Stimulated activated CD4-positive, alpha-beta T cell treated with anti-CD3 and anti-CD28 coated beads, Interleukin-12 subunit alpha, Interleukin-12 subunit beta, amount 100 ng/mL, for 4 hours (primary cell): ENCODE data around the gene UMAD1.

Experiments
- DNase-seq: peaks from one replicate; pipeline ENCODE4 v3.0.0-alpha.2; 2020

UMAD1 gene

GRCh38 chr7:7736671-7737070 is 96.1 kb downstream of the UMAD1 start:
- DNase-seq: no peak

GRCh38 chr7:7737674-7738073 is 97.1 kb downstream of the UMAD1 start:
- no peak for DNase-seq

DNA sequence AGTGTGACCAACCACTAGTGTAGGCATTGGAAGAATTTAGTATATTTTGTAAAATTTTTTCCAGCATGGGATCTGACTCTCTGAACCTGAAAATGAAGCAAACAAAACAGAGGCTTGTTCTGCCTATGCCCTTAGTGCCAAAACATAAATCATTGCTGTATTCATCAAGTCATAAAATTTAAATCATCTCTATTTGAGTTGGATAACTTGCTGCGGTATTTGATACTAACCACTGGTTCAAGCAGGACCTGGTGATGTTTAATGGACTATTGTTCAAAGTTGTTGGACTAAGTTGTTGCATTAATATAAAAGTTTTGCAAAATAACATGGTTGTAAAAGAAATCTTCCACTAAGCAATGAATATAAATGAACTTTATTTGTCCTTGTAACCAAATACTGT is 97.6 kb downstream of the UMAD1 start:
- DNase-seq: no peak

DNA sequence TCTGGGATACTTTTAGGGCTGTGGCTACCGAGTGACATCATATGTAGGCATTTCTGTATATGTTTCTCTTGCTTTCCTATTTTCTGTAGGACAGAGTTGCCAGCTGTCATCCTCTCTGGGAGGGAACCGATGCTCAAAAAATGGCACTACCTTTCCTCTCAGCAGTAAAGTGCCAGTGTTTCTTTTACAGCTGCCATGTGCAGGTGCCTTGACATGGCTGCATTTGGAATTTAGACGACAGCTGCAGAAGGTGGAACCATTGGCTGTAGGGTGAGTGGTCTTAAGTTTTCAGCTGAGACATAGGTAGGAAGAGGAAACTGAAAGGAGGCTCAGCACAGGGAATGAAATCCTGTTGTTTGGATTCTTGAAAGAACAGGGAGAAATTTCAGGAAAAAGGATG is 98.1 kb downstream of the UMAD1 start:
- no peak for DNase-seq

- no peak for DNase-seq
These were observed 98.9 kb downstream of the UMAD1 start for GRCh38 chr7:7739204-7740036.

GRCh38 chr7:7740037-7740355 is 99.4 kb downstream of the UMAD1 start:
- no peak for DNase-seq

- no peak for DNase-seq
These were observed 101.7 kb downstream of the UMAD1 start for GRCh38 chr7:7742223-7742622.

GRCh38 chr7:7745258-7745657 is 104.7 kb downstream of the UMAD1 start:
- no peak for DNase-seq

DNA sequence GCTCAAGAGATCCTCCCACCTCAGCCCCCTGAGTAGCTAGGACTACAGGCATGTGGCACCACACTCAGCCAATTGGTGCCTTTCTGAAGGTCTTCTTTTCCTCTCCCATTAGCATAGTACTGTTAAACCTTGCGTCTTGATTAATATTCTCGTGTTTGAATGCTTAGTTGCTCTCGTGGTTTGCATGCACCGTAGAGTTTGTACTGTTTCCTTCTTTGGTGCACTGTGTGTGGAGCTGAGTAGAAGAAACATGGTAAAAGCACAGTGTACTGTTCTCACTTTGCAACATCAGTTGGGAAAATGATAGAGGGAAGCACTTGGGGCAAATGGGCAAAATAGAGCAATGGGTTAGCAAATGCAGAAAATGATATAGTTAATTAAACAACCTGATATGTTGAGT is 105.4 kb downstream of the UMAD1 start:
- no peak for DNase-seq

DNA sequence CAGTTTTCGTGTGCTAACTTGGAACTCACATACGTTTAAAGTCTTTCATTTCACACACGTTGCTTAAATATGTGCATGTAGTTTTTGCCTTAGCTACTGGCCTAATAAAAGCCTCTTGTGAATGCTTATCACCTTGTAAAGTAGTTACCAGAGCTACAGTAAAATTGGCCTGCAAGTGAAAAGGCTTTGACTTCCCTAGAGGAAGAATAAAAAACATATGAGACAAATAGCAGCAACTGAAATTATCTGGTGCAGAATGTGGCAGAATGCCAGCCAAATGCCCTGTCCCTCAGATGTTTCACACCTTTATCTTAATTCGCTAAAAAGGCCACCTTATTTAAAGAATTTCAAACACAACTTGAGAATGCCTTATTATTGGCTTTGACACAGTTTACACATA is 105.9 kb downstream of the UMAD1 start:
- DNase-seq: no peak

DNA sequence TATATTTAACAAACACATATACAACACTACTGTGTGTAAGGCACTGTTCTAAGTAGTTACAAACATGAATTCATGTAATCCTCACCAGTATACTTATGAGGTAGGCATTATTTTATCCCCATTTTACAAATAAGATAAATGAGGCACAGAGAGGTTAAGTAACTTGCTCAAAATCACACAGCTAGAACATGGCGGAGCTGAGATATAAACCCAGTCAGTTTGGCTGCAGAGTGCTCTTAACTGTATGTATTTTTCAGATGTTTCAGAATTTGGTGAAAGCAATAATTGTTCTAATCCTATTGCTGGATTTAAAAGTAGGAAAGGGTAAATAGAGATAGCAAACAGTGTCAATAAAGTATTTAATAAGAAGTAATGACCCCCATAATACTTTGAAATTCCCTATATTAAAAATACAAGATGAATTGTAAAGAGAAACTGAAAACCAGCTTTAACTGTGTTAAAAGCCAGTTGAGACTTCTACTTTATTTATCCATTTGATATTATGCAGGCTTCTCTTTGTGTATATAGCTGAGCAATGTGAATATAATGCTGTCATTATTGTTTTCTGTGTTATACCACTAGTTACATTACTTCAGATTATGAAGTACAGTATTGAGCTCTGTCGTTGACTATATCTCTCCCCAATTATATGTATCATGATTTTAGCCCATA is 110.2 kb downstream of the UMAD1 start:
- no peak for DNase-seq

DNA sequence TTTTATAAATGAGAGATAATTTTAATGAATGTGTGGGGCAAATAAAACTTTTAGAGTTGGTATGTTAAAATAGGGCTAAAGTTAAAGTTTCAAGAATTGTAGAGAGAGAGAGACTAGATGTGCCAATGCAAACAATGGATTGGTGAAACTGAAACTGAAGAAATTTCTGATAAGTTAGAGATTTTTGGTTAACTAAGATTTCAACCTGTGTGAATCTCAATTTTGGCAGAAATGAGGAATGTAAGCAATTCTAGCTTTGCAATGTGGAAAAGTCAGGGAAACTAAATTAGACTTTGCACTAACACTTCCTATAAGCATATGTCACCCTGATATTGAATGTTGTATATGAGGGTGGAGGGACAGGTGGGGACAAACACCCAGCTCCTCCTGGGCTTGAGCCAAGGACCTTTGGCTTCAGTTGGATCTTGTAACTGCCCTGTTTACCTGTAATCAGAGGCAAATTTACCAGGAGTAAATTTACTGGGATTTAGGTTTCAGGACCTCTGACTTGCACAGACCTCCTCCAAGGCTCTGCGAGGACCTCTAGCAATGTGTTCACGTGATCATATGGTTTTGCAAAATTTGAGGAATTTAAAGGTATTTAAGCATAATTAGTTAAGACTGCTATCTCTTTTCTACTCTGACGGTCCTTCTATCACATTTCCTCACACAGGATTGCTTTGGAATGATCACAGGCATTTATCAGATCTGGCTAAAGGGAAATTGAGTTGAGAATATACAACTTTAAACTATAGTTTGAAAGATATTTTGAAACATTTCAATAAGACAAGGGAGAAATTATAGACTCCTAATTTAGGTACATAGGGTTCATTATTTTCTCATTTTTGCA is 110.9 kb downstream of the UMAD1 start:
- DNase-seq: no peak

- DNase-seq: no peak
These were observed 116.0 kb downstream of the UMAD1 start for GRCh38 chr7:7756577-7756976.

GRCh38 chr7:7757576-7757975 is 117.0 kb downstream of the UMAD1 start:
- no peak for DNase-seq

- no peak for DNase-seq
These were observed 120.9 kb downstream of the UMAD1 start for GRCh38 chr7:7761340-7761973.

GRCh38 chr7:7761974-7762779 is 121.6 kb downstream of the UMAD1 start:
- no peak for DNase-seq

DNA sequence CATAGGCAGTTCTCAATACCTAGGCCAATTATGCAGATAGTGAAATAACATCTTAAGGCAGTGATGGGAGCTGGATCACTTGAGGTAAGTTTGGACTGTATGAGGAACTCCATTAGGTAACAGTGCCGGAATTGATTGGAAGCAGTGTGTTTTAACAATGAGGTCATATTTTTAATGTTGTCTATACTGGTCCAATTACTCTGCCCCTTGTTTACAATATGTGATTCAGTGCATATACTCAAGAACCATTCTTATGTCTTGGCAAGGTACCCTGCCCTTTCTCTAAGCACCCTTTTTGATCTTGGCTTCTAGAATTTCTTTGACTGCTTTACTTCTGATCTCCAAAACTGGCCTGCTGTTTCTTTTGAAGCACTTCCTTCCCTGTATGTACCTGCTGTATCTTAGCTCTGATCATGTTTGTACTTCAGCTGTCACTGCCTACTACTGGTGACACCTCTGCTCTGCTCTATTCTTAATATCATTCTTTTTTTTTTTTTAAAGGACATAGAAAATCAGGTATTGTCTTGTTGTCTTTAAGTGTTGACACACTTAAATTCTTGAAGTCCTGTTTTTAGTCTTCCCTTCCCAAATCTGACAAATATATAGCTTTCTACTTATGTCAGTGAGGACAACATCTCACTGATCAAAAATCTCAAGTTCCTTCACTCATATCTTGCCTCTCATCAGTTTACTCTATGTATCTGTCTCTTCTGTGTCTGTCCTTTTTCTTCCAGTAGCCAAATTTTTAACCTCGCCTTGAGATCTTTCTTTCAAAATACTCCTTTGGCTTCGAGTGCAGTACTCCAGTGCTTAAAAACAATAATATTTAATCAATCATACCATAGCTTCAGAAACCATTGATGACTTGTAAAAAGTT is 124.2 kb downstream of the UMAD1 start:
- DNase-seq: no peak

GRCh38 chr7:7765422-7765821 is 124.9 kb downstream of the UMAD1 start:
- no peak for DNase-seq

DNA sequence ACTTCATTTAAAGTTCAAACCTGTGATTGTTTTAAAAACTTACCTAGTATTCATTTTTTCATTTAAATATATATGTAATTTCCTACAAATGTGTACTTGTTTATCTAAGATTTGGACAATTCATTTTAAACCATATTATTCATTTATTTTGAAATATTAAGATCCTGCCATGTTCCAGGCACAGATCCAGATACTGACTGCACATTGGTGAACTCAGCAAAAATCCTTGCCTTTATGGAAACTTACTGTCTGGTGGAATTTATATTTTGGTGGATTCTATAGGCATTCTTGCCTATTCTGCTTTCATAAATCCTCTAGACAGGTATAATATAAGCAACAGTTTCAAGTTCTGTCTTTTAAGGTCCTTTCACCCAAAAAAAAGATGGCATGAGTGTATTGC is 126.1 kb downstream of the UMAD1 start:
- no peak for DNase-seq

DNA sequence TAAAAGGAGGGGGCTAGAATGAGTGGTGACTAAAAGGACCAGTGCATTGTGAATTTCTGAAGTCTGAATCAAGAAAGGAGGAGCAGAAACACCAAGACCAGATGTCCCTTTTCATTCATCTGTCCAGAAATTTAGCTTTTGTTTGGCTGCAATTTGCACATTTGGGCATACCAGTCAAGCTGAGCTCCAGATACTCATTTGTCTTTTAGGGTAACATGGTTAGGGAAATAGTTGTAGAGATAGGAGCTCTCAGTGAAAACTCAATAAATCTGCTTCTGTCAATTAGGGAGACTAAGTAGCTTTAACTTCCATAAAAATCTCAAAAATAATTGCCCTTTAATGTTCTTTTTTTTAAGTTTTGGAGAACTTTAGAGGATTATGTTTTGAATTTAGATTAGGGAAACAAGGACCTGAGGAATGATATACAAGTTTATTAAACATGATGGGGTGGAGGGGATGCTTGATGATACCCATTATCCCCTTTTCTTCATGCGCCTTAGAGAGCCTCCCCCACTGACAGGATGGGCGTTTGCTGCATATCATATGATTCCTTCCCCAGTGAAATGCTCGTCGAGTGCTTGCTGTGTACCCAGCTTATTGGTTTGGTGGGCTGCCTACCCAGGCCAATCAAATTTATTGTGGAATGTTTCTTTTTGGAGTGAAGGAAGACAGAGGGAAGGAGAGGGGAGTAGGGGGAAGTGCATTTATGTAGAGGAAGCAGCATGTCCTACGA is 128.6 kb downstream of the UMAD1 start:
- DNase-seq: no peak
